LNCAP (cell line): Measurements from ENCODE around the gene ZNF518A.

Source experiments
- CTCF ChIP-seq: fragments of 450-650 bp; IDR thresholded peaks from 2 replicates; pipeline ENCODE4 v1.5.1; 2017; ENCODE audit warnings: mild to moderate bottlenecking

Gene ZNF518A

DNA sequence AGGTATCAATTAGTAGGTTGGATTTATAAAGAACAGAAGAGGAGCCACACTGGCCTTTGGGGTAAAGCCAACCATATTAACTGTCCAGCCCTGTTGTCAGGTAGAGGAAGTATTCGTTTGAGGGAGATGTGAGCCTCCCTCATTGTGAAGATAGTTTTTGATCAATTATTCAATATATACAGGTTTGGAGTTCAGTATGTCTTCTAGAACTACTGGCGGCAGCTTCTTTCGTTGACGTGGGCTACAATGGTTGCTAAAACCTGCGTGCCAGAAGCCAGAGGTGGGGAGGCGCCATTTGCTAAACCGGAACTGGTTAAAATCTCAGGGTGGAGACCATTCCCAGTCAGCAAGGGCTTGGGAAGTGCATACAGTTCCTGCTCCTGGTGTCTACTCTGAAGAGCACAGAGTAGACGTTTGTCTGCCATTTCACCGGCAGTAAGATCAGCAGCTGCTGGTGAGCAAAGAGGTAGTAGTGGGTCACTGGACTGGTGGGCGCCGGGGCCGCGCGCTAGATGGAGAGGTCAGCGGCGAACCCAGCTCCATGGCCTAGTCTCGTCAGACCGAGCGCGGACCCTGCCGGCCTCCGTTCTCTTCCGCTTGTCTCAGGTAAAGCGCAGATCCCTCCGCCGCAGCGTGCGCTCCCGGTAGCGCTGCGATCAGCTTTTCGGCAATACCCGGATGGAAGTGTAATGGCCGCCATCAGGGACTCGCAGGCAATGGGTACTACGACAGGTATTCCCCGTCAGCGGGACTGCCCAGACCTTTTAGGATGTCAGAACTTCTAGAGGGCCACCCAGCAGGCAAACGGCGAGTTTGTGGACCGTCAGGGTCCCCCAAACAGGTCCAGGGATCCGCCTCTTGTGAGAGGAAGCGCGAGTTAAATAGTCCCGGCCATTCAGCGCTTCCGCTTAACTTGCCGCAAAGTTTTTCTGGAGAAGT lies at the start of gene ZNF518A:
ZNF518A (plus strand) TSS at position 911 of the 939 bp plus-strand sequence. CDS start 26,026 bp downstream, outside the sequence.
- TF ChIP-seq CTCF, result no peak

DNA sequence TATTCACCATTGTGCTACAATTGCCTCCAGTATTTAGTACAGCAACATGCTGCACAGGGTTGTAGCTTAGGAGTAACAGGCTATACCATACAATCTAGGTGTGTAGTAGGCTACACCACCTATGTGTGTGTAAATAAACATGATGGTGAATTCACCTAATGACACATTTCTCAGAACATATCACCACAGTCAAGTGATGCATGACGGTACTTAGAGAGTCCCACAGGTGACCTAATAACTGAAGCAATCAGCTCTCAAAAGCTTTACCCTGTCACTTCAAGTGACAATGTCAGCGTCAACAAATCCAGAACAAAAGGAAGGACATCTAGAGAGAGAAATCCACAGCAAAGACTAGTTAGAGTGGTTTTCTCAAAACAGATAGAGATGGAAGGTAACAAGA lies 47.9 kb upstream of the ZNF518A start:
- no peak for TF ChIP-seq CTCF

DNA sequence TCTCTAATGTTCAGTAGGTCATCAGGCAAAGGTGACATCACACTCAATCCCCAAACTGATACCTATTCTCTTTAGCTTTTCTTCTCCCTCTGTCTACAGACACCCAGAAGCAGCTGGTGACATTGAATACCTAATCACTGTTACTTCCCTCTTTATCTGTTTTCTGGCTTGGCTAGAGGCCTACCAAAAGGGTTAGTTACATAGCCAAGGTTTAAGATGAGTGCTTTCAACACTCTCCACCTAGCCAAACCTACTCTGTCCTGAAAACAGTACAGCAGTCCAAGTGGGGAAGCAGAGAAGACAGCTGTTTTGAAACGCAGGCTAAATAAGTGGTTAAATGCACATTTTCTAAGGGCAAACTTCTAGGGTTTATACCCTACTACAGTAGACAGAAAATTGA lies 47.3 kb upstream of the ZNF518A start:
- no peak for TF ChIP-seq CTCF

DNA sequence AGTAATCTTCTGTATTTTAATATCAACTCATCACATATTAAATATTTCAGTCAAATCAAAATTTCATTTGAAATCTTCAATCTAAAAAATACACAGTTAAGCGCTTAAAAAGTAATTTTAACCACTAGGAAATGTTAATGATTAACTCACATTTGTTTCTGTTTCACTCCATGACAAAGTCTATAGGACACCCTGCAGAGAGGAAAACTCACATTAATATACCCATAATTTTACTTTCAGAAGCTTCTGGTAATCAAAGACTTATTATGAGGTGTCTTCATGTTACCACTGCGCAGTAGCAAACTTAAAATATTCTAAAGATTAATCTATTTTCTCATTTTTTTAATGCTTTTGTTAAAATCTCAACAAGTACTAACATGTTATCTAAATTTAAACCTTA lies 41.0 kb upstream of the ZNF518A start:
- TF ChIP-seq CTCF, result no peak

- TF ChIP-seq CTCF, result no peak
Observed at GRCh38 chr10:96089670-96090462, 40.2 kb upstream of the ZNF518A start.

GRCh38 chr10:96090463-96090800 lies 39.7 kb upstream of the ZNF518A start:
- no peak for TF ChIP-seq CTCF

GRCh38 chr10:96092999-96093767 lies 36.9 kb upstream of the ZNF518A start:
- TF ChIP-seq CTCF, result no peak
